GM19463 (cell line): ENCODE measurements around the gene SLC28A3.

ENCODE experiments used
- ATAC-seq: cut with Tn5 transposase; IDR thresholded peaks from one replicate; pipeline ENCODE4 v1.9.1; 2021; ENCODE audit warnings: mild to moderate bottlenecking, moderate library complexity; ENCODE audit not compliant: unreplicated experiment

Gene SLC28A3

DNA sequence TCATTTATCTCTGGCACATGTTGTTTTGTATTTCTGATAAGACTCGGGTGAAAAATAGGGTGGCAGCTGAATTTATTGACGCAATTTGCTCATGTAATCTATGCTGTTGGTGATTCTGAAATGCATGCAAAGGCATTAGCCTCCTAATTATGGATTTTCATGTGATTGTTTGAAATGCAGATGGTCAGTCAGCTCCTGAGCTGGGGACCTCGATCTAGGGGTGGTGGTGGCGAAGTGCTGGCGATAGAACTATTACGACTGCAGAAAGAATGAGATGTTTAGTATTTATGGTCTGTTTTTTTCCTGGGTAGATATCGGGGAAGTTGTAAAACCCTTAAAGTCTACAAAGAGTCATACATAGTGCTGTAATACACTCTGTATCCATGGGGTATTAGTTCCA is 88.6 kb downstream of the SLC28A3 start:
- ATAC-seq = no peak

DNA sequence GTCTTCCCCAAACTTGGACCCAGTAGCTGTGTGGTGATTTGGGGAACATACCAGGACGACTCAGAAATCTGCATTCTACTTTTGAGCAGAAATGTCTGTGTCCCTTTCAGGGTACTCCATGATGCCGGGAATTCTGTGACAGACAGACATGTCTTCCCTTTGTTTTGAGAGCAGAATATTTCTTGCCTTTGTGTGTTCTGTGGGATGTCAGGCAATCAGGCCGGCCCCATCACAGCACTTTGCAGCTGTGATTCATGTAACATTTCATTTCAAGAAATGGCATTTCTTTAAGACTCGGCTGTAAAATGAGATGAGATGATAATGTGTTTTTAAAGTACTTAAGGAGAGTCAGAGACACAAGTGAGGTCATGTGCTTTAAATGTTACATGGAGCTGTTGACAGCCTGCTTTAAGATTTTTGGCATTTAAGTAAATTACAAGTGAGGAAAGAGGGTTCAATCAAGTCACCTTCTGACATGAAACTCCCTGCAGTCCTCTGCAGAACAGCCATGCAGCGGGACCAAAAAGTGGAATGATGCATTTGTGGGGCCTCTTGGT is 98.7 kb downstream of the SLC28A3 start:
- ATAC-seq = no peak

- ATAC-seq = no peak
Observed at GRCh38 chr9:84239343-84239742, 101.2 kb downstream of the SLC28A3 start.

DNA sequence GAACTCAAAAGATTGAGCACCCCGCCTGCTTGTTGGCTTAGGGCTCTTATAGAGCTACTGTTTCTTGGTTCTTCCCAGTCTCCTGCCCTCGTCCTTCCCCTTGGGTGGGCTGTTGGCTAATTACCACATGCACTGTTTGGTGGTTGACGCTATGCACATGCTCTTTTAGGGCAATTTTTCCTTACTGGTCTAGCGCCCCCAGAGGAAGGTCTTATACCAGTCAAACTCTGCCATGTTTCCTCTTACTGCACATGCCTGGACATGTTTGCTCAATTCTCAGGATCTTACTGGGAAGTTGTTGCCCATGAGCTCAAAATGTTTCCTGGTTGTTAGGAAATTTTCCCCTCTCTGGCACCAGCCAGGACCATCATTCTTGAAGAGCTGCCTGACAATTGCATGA is 101.9 kb downstream of the SLC28A3 start:
- ATAC-seq = no peak

- no peak for ATAC-seq
Observed at GRCh38 chr9:84235511-84235910, 105.0 kb downstream of the SLC28A3 start.

GRCh38 chr9:84230355-84231145 is 110.0 kb downstream of the SLC28A3 start:
- ATAC-seq = no peak

- no peak for ATAC-seq
Observed at GRCh38 chr9:84229191-84229590, 111.4 kb downstream of the SLC28A3 start.

DNA sequence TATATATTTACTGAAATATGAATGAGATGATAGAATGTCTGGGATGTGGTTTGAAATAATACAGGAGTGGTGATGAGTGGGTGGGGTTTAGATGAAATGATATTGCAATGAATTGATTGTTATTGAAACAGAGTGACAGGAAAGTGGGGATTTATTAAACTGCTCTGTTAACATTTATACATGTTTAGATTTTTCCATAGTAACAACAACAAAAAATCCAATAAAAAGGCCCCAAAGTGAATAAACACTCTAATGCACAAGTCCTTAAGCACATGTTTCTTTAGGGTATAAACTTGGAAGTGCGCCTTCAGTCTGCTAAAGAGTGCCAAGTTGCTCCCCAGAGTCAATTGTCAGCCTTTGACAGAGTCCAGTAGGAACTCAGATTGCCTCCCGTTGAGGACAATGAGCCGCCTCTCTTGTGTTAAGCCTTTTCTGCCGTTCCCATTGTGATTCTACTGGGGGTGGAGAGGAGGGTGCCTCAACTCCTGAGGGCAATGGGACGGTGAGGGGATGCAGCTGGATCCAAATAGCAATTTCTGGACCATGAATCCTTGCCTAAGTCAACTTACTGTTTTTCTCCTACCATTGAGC is 112.3 kb downstream of the SLC28A3 start:
- ATAC-seq = no peak

DNA sequence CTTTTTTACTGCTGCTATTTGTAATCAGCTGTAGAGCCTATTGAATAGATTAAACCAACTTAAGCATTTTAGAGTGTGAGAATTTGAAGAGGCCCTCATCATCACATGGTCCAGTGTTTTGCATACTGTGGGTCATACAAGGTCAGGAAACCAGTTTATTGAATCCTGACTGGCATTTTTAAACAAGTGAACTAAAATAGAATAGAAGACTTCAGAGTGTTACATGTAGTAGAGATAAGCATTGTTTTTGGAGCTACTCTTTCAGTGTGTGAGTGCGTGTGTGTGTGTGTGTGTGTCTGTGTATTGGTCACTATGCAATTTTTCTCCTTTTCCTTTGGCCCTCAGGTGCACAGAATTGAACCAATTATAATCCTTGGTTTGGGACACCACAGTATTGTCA is 114.4 kb downstream of the SLC28A3 start:
- ATAC-seq = no peak
